Glutamatergic neuron (in vitro differentiated cells): ENCODE measurements around the gene ZNF729. TPM values are rescaled to one million over a fixed set of nuclear protein-coding genes. Genes with fewer than 3 reads are reported as not detected.

ENCODE experiments used
- DNase-seq: peaks from one replicate; pipeline ENCODE4 v3.0.0; 2022
- H3K27ac Mint-ChIP-seq: one replicate; pipeline ENCODE4 v1.8.0; 2020; ENCODE audit warnings: mild to moderate bottlenecking, mixed read lengths, inconsistent platforms; ENCODE audit not compliant: unreplicated experiment
- H3K27me3 Mint-ChIP-seq: one replicate; pipeline ENCODE4 v1.8.0; 2020; ENCODE audit warnings: mild to moderate bottlenecking, moderate library complexity, mixed read lengths, inconsistent platforms; ENCODE audit not compliant: unreplicated experiment
- H3K36me3 Mint-ChIP-seq: one replicate; pipeline ENCODE4 v1.8.0; 2020; ENCODE audit warnings: mild to moderate bottlenecking, mixed read lengths, inconsistent platforms; ENCODE audit not compliant: unreplicated experiment
- H3K4me1 Mint-ChIP-seq: one replicate; pipeline ENCODE4 v1.8.0; 2020; ENCODE audit warnings: mild to moderate bottlenecking, low read depth, mixed read lengths, inconsistent platforms; ENCODE audit not compliant: unreplicated experiment
- H3K4me3 Mint-ChIP-seq: one replicate; pipeline ENCODE4 v1.8.0; 2020; ENCODE audit warnings: mild to moderate bottlenecking, mixed read lengths, inconsistent platforms; ENCODE audit not compliant: unreplicated experiment
- H3K9me3 Mint-ChIP-seq: one replicate; pipeline ENCODE4 v1.8.0; 2020; ENCODE audit warnings: mild to moderate bottlenecking, moderate library complexity, mixed read lengths, inconsistent platforms; ENCODE audit not compliant: unreplicated experiment
- long read RNA-seq: library from polyadenylated mRNA; unstranded; transcript quantifications from one replicate; pipeline ENCODE4 v2.0.0, GENCODE V29; 2020; ENCODE audit not compliant: unreplicated experiment
- total RNA-seq: library from RNA; stranded (reverse); fragmentation: NEBNext Ultra II Directional; extraction: Animal tissue kit (Norgen Biotek cat#: 25700); gene quantifications from one replicate; pipeline ENCODE4 v1.2.1, GENCODE V29; 2021; ENCODE audit not compliant: unreplicated experiment
- TF ChIP-seq, protein P1 (sequence below): fragments of 200-600 bp; sonication (generic); IDR thresholded peaks from one replicate; pipeline ENCODE4 v1.5.0; 2021; ENCODE audit not compliant: partially characterized antibody, unreplicated experiment

Gene ZNF729
- not detected for total RNA-seq
- long read RNA-seq, result 0 reads

- no peaks in the 10 kb centered on the region for H3K36me3 Mint-ChIP-seq
- no peak within 1 kb of the TSS for H3K4me3 Mint-ChIP-seq
- TF ChIP-seq, protein P1, sequence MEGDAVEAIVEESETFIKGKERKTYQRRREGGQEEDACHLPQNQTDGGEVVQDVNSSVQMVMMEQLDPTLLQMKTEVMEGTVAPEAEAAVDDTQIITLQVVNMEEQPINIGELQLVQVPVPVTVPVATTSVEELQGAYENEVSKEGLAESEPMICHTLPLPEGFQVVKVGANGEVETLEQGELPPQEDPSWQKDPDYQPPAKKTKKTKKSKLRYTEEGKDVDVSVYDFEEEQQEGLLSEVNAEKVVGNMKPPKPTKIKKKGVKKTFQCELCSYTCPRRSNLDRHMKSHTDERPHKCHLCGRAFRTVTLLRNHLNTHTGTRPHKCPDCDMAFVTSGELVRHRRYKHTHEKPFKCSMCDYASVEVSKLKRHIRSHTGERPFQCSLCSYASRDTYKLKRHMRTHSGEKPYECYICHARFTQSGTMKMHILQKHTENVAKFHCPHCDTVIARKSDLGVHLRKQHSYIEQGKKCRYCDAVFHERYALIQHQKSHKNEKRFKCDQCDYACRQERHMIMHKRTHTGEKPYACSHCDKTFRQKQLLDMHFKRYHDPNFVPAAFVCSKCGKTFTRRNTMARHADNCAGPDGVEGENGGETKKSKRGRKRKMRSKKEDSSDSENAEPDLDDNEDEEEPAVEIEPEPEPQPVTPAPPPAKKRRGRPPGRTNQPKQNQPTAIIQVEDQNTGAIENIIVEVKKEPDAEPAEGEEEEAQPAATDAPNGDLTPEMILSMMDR, result no peak
- DNase-seq, result no peak
- H3K27ac Mint-ChIP-seq, result no peak within 1 kb of the TSS
- H3K4me1 Mint-ChIP-seq, result no peaks in the 10 kb centered on the region
- no peaks in the 10 kb centered on the region for H3K27me3 Mint-ChIP-seq
- peaks cover 21% of the 10 kb centered on the region for H3K9me3 Mint-ChIP-seq
Observed at GRCh38 chr19:22286151-22286810, at the start of gene ZNF729. TSS of gene ZNF729 (plus strand) at chr19:22286441. CDS start at chr19:22286526, 85 bp downstream.

GRCh38 chr19:22256856-22257255 lies 29.4 kb upstream of the ZNF729 start:
- Mint-ChIP-seq H3K36me3 (peaks cover 4% of the 10 kb centered on the region), H3K9me3 (peaks cover 8% of the 10 kb centered on the region), H3K27me3 (no peaks in the 10 kb centered on the region), H3K4me3 (no peak overlapping the region), H3K4me1 (no peaks in the 10 kb centered on the region), H3K27ac (no peak overlapping the region)
- TF ChIP-seq, protein P1, result no peak
- DNase-seq, result no peak

- no peak overlapping the region for H3K27ac Mint-ChIP-seq
- H3K36me3 Mint-ChIP-seq, result peaks cover 4% of the 10 kb centered on the region
- H3K27me3 Mint-ChIP-seq, result no peaks in the 10 kb centered on the region
- TF ChIP-seq, protein P1, result no peak
- no peaks in the 10 kb centered on the region for H3K4me1 Mint-ChIP-seq
- no peak for DNase-seq
- H3K4me3 Mint-ChIP-seq, result no peak overlapping the region
- H3K9me3 Mint-ChIP-seq, result peaks cover 8% of the 10 kb centered on the region
Observed at GRCh38 chr19:22257381-22257780, 28.9 kb upstream of the ZNF729 start.

DNA sequence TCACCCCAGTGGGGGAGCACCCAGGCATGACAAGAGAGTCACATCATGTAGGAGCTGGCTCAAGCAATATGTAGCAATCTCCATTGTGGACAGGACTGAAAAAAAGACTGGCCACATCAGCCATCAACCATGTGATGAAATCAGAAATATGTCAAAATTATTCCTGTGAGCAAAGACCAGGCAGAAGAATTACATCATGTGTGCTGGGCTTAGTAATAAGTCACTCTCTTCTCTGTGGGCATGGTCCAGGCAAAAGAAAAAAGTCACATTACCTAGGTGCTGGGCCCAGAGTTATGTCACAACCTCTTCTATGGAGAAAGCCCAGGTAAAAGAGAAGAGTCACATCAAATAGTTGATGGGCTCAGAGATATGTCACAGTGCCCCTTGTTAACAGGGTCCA lies 28.3 kb upstream of the ZNF729 start:
- no peaks in the 10 kb centered on the region for H3K27me3 Mint-ChIP-seq
- H3K9me3 Mint-ChIP-seq, result peaks cover 8% of the 10 kb centered on the region
- no peak overlapping the region for H3K4me3 Mint-ChIP-seq
- TF ChIP-seq, protein P1, result no peak
- H3K36me3 Mint-ChIP-seq, result peaks cover 5% of the 10 kb centered on the region
- H3K27ac Mint-ChIP-seq, result no peak overlapping the region
- DNase-seq, result no peak
- no peaks in the 10 kb centered on the region for H3K4me1 Mint-ChIP-seq

DNA sequence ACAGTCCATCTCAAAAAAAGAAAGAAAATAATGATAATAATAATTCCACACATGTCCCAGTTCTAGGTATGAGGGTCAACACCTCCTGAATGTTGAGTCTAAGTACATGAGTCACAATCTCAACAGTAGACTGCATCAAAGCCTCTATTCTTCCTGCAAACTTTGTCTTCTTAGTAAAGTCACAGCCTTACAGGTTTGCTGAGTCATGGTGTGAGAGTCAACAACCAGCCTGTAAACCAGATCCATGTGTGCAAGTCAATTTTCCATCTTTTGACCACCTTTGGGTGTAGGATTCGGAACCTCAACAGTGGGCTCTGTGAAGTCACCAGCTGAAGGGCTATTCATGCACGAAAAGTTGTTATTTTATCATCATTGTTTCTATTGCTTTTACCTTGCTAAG lies 25.7 kb upstream of the ZNF729 start:
- H3K36me3 Mint-ChIP-seq, result peaks cover 13% of the 10 kb centered on the region
- H3K4me1 Mint-ChIP-seq, result no peaks in the 10 kb centered on the region
- no peak for DNase-seq
- H3K4me3 Mint-ChIP-seq, result no peak overlapping the region
- peaks cover 1% of the 10 kb centered on the region for H3K27me3 Mint-ChIP-seq
- no peak overlapping the region for H3K27ac Mint-ChIP-seq
- peaks cover 11% of the 10 kb centered on the region for H3K9me3 Mint-ChIP-seq
- TF ChIP-seq, protein P1, result no peak
